H9 (cell line): ENCODE data around the gene KRT1. TPM values are rescaled to one million over a fixed set of nuclear protein-coding genes. Genes with fewer than 3 reads are reported as not detected.

ENCODE experiments used
- DNase-seq: peaks from one replicate; pipeline ENCODE4 v3.0.0-alpha.2; 2017
- H2AFZ ChIP-seq: one replicate; pipeline ENCODE4 v1.6.1; 2013; ENCODE audit warnings: mild to moderate bottlenecking, low read length, control low read depth, moderate library complexity
- H2AK5ac ChIP-seq: 2 replicates; pipeline ENCODE4 v1.6.1; 2013; ENCODE audit warnings: low read length, control low read depth, mixed read lengths; ENCODE audit not compliant: insufficient read length
- H2BK120ac ChIP-seq: one replicate; pipeline ENCODE4 v1.6.1; 2013; ENCODE audit warnings: low read depth, mild to moderate bottlenecking, low read length, control low read depth, inconsistent platforms; ENCODE audit not compliant: poor library complexity, severe bottlenecking
- H2BK12ac ChIP-seq: 2 replicates; pipeline ENCODE4 v1.6.1; 2013; ENCODE audit warnings: low read length, control low read depth, mixed read lengths, low read depth; ENCODE audit not compliant: insufficient read length
- H2BK15ac ChIP-seq: 2 replicates; pipeline ENCODE4 v1.6.1; 2013; ENCODE audit warnings: low read depth, low read length, control low read depth
- H2BK20ac ChIP-seq: one replicate; pipeline ENCODE4 v1.6.1; 2013; ENCODE audit warnings: low read depth, mild to moderate bottlenecking, low read length, control low read depth, inconsistent platforms; ENCODE audit not compliant: poor library complexity, severe bottlenecking
- H2BK5ac ChIP-seq: 2 replicates; pipeline ENCODE4 v1.6.1; 2013; ENCODE audit warnings: low read length, control low read depth, mixed read lengths; ENCODE audit not compliant: insufficient read length
- H3K14ac ChIP-seq: 2 replicates; pipeline ENCODE4 v1.6.1; 2013; ENCODE audit warnings: low read length, control low read depth; ENCODE audit not compliant: insufficient read depth
- H3K18ac ChIP-seq: 2 replicates; pipeline ENCODE4 v1.6.1; 2013; ENCODE audit warnings: low read depth, mild to moderate bottlenecking, mixed read lengths, low read length, control low read depth; ENCODE audit not compliant: insufficient read length
- H3K23ac ChIP-seq: 2 replicates; pipeline ENCODE4 v1.6.1; 2013; ENCODE audit warnings: low read length, control low read depth, mixed read lengths, low read depth; ENCODE audit not compliant: insufficient read length
- H3K23me2 ChIP-seq: 2 replicates; pipeline ENCODE4 v1.6.1; 2013; ENCODE audit warnings: low read depth, mild to moderate bottlenecking, mixed read lengths, low read length, control low read depth; ENCODE audit not compliant: insufficient read length, poor library complexity, severe bottlenecking
- H3K27ac ChIP-seq: 2 replicates; pipeline ENCODE4 v1.5.1; 2013; ENCODE audit warnings: low read length, control low read depth, mixed read lengths, low read depth; ENCODE audit not compliant: insufficient read length
- H3K27me3 ChIP-seq: 2 replicates; pipeline ENCODE4 v1.6.1; 2013; ENCODE audit warnings: low read length, control low read depth, inconsistent platforms; ENCODE audit not compliant: insufficient read depth
- H3K4ac ChIP-seq: 2 replicates; pipeline ENCODE4 v1.6.1; 2013; ENCODE audit warnings: low read depth, mild to moderate bottlenecking, control low read depth, inconsistent platforms, low read length, moderate library complexity
- H3K4me1 ChIP-seq: 2 replicates; pipeline ENCODE4 v1.6.1; 2013; ENCODE audit warnings: low read length, control low read depth, inconsistent platforms; ENCODE audit not compliant: insufficient read depth
- H3K4me2 ChIP-seq: 2 replicates; pipeline ENCODE4 v1.6.1; 2013; ENCODE audit warnings: low read length, control low read depth, mixed read lengths; ENCODE audit not compliant: insufficient read length, insufficient read depth
- H3K56ac ChIP-seq: 2 replicates; pipeline ENCODE4 v1.6.1; 2013; ENCODE audit warnings: low read depth, mild to moderate bottlenecking, mixed read lengths, low read length, control low read depth; ENCODE audit not compliant: insufficient read length
- H3K79me1 ChIP-seq: 2 replicates; pipeline ENCODE4 v1.6.1; 2013; ENCODE audit warnings: low read depth, mild to moderate bottlenecking, moderate library complexity, low read length, control low read depth, inconsistent platforms; ENCODE audit not compliant: insufficient read depth, poor library complexity, severe bottlenecking
- H3K79me2 ChIP-seq: 2 replicates; pipeline ENCODE4 v1.6.1; 2013; ENCODE audit warnings: low read length, control low read depth, inconsistent platforms; ENCODE audit not compliant: insufficient read depth
- H3K9ac ChIP-seq: 2 replicates; pipeline ENCODE4 v1.6.1; 2013; ENCODE audit warnings: low read length, control low read depth, mixed read lengths; ENCODE audit not compliant: insufficient read length; ENCODE audit errors: extremely low read depth
- H3K9me3 ChIP-seq: one replicate; pipeline ENCODE4 v1.6.1; 2013; ENCODE audit warnings: low read depth, low read length, inconsistent platforms; ENCODE audit not compliant: control insufficient read depth
- H3T11ph ChIP-seq: one replicate; pipeline ENCODE4 v1.6.1; 2013; ENCODE audit warnings: mild to moderate bottlenecking, low read length, control low read depth, inconsistent platforms
- H4K20me1 ChIP-seq: one replicate; pipeline ENCODE4 v1.6.1; 2013; ENCODE audit not compliant: control insufficient read depth, insufficient read length, insufficient read depth
- H4K5ac ChIP-seq: 2 replicates; pipeline ENCODE4 v1.6.1; 2013; ENCODE audit warnings: low read depth, mild to moderate bottlenecking, mixed read lengths, low read length, control low read depth; ENCODE audit not compliant: insufficient read length
- H4K8ac ChIP-seq: replicated peaks from 2 replicates; pipeline ENCODE4 v1.6.1; 2013; ENCODE audit warnings: low read length, control low read depth, mixed read lengths, low read depth; ENCODE audit not compliant: insufficient read length
- H4K91ac ChIP-seq: 2 replicates; pipeline ENCODE4 v1.6.1; 2013; ENCODE audit warnings: low read depth, mild to moderate bottlenecking, moderate library complexity, mixed read lengths, low read length, control low read depth; ENCODE audit not compliant: insufficient read length
- H3K27ac Mint-ChIP-seq, 3 experiments: 2 replicates in 2 of 3; 3 replicates in 1 of 3; pipeline ENCODE4 v1.8.0; 2020 to 2021; ENCODE audit warnings: mixed read lengths in 3 of 3, mild to moderate bottlenecking in 1 of 3, moderate library complexity in 1 of 3
- H3K27me3 Mint-ChIP-seq: 2 replicates; pipeline ENCODE4 v1.8.0; 2021; ENCODE audit warnings: low read depth, mild to moderate bottlenecking, moderate library complexity, mixed read lengths
- H3K36me3 Mint-ChIP-seq, 3 experiments: 2 replicates in 2 of 3; 3 replicates in 1 of 3; pipeline ENCODE4 v1.8.0; 2020 to 2021; ENCODE audit warnings: low read depth in 3 of 3, mixed read lengths in 3 of 3; ENCODE audit not compliant: insufficient read depth in 1 of 3
- H3K4me1 Mint-ChIP-seq, 2 experiments: 2 replicates each; pipeline ENCODE4 v1.8.0; 2020; ENCODE audit warnings: mixed read lengths in 2 of 2
- H3K4me3 Mint-ChIP-seq, 2 experiments: 2 replicates in 1 of 2; 3 replicates in 1 of 2; pipeline ENCODE4 v1.8.0; 2020 to 2021; ENCODE audit warnings: mild to moderate bottlenecking in 2 of 2, mixed read lengths in 2 of 2, moderate library complexity in 1 of 2
- H3K9me3 Mint-ChIP-seq, 2 experiments: 2 replicates in 1 of 2; 3 replicates in 1 of 2; pipeline ENCODE4 v1.8.0; 2020; ENCODE audit warnings: mild to moderate bottlenecking in 2 of 2, mixed read lengths in 2 of 2, moderate library complexity in 1 of 2
- CTCF ChIP-seq: fragments of 200-600 bp; sonication (generic); conservative IDR thresholded peaks from 3 replicates; pipeline ENCODE4 v1.8.0; 2021; ENCODE audit warnings: antibody characterized with exemption, mild to moderate bottlenecking
- WGBS: extraction: QIAGEN DNeasy Blood & Tissue Kit; methylation state at CpG from one replicate; pipeline ENCODE4 v1.1.7; 2013; ENCODE audit warnings: missing lambda C conversion rate, low lambda C conversion rate, mixed read lengths; ENCODE audit not compliant: insufficient read length; ENCODE audit errors: extremely low coverage; 5-methylcytosine and 5-hydroxymethylcytosine counted together
- total RNA-seq: library from RNA; stranded (reverse); gene quantifications from 2 replicates; pipeline ENCODE4 v1.2.1, GENCODE V29; 2021

Gene KRT1
- total RNA-seq, 1 experiment from 2014 or later, result not detected

- no peak overlapping the region for H3K4me2 ChIP-seq
- no CpG with 5 or more reads among the region's 2 CpGs for WGBS
These were observed 11.6 kb upstream of the KRT1 start for GRCh38 chr12:52691841-52692150.

More at GRCh38 chr12:52691841-52692150, 11.6 kb upstream of the KRT1 start:
- no peaks in the 10 kb centered on the region for H3K36me3 Mint-ChIP-seq
- no peak overlapping the region for H2BK20ac ChIP-seq
- H3K9ac ChIP-seq, result no peak overlapping the region
- H3K4ac ChIP-seq, result no peak overlapping the region
- H3K79me1 ChIP-seq, result no peaks in the 10 kb centered on the region
- H4K20me1 ChIP-seq, result peaks cover 2% of the 10 kb centered on the region
- H3K18ac ChIP-seq, result no peak overlapping the region
- DNase-seq, result no peak
- no peak overlapping the region for H2AK5ac ChIP-seq
- H3K56ac ChIP-seq, result no peak overlapping the region
- H3K4me3 Mint-ChIP-seq, result peak overlapping the region; percentile 10 to 41; a peak in 2 of 5 replicates
- no peak overlapping the region for H3K14ac ChIP-seq
- no peak overlapping the region for H2BK12ac ChIP-seq
- no peak overlapping the region for H2AFZ ChIP-seq
- H4K91ac ChIP-seq, result no peak overlapping the region
- no peak overlapping the region for H2BK5ac ChIP-seq
- TF ChIP-seq CTCF, result no peak
- no peaks in the 10 kb centered on the region for H3K9me3 Mint-ChIP-seq
- no peak overlapping the region for H3K27ac ChIP-seq
- no peak overlapping the region for H2BK15ac ChIP-seq
- no peaks in the 10 kb centered on the region for H3K9me3 ChIP-seq
- no peak overlapping the region for H3K27ac Mint-ChIP-seq
- peaks cover 68% of the 10 kb centered on the region for H3K27me3 Mint-ChIP-seq
- no peaks in the 10 kb centered on the region; the same call in 1 of the 2 replicates for H3K27me3 ChIP-seq
- no peak overlapping the region for H4K5ac ChIP-seq
- H3T11ph ChIP-seq, result no peak overlapping the region
- peaks cover 3% of the 10 kb centered on the region; the same call in 1 of the 2 replicates for H3K4me1 ChIP-seq
- no peaks in the 10 kb centered on the region for H3K79me2 ChIP-seq
- H3K23ac ChIP-seq, result no peak overlapping the region
- no peak overlapping the region for H2BK120ac ChIP-seq
- H3K4me1 Mint-ChIP-seq, result peaks cover 10 to 16% of the 10 kb centered on the region in 2 experiments
- peaks cover 9% of the 10 kb centered on the region for H3K23me2 ChIP-seq
- no peak overlapping the region for H4K8ac ChIP-seq
